Measurements from ENCODE around the gene STIP1. TPM values are rescaled to one million over a fixed set of nuclear protein-coding genes. Genes with fewer than 3 reads are reported as not detected.
A peak's percentile ranks its signal among the peaks of the same experiment; 100 is the strongest.

Gene STIP1
- total and polyA plus RNA-seq, 9 of the 15 experiments (the other 6 are each of a cell fraction or from before 2014, with no cell fraction given), result 58.1 to 465 (median 346) TPM

GRCh38 chr11:64230171-64230984 is 44.4 kb downstream of the STIP1 start, which contains the start of gene DNAJC4 (continued):
- TF ChIP-seq VEZF1 (CRISPR knock-in tag; IDR thresholded peaks at IDR 0.05), result peak; percentile 56
- TF ChIP-seq ZNF224 (CRISPR knock-in tag; IDR thresholded peaks at IDR 0.05), result no peak
- no peak for TF ChIP-seq ZNF668 (CRISPR knock-in tag; IDR thresholded peaks at IDR 0.05)
- TF ChIP-seq MAFK (IDR thresholded peaks at IDR 0.05; ENCODE audit: low read length), result no peak
- peak; percentile 72 for TF ChIP-seq CXXC5 (CRISPR knock-in tag; IDR thresholded peaks at IDR 0.05)
- TF ChIP-seq PHB (CRISPR knock-in tag; IDR thresholded peaks at IDR 0.05), result peak; percentile 76; the same call in 1 of the 2 replicates
- peak; percentile 73 for TF ChIP-seq SUPT5H (IDR thresholded peaks at IDR 0.05)
- no peak for TF ChIP-seq FUS (optimal IDR thresholded peaks at IDR 0.05; ENCODE audit: low read depth, low read length)
- TF ChIP-seq DEAF1 (CRISPR knock-in tag; IDR thresholded peaks at IDR 0.05), result no peak
- TF ChIP-seq PYGO2 (tag; IDR thresholded peaks at IDR 0.05), result no peak
- no peak for TF ChIP-seq HBP1 (CRISPR knock-in tag; IDR thresholded peaks at IDR 0.05)
- TF ChIP-seq GTF2B (IDR thresholded peaks at IDR 0.05; ENCODE audit: extremely low read depth, insufficient read length), result no peak
- TF ChIP-seq ZNF695 (CRISPR knock-in tag; IDR thresholded peaks at IDR 0.05), result no peak
- TF ChIP-seq HIVEP1 (CRISPR knock-in tag; IDR thresholded peaks at IDR 0.05), result no peak
- peak; percentile 48 for TF ChIP-seq E2F8 (IDR thresholded peaks at IDR 0.05; ENCODE audit: low read depth, partially characterized antibody)
- TF ChIP-seq LCOR (CRISPR knock-in tag; IDR thresholded peaks at IDR 0.05), result peak; percentile 56; the same call in 1 of the 2 replicates
- TF ChIP-seq BCOR (IDR thresholded peaks at IDR 0.05), result no peak; the same call in 1 of the 2 replicates
- 0 out of 2 replicates have a peak, but pooled peaks have one; percentile 17 for TF ChIP-seq L3MBTL2 (IDR thresholded peaks at IDR 0.05)
- no peak for TF ChIP-seq NFXL1 (CRISPR knock-in tag; IDR thresholded peaks at IDR 0.05)
- peak; percentile 68 for TF ChIP-seq MYNN (IDR thresholded peaks at IDR 0.05)
- TF ChIP-seq MYNN (CRISPR knock-in tag; IDR thresholded peaks at IDR 0.05), result no peak
- TF ChIP-seq PHF21A (IDR thresholded peaks at IDR 0.05; ENCODE audit: borderline replicate concordance, low read depth), result 0 out of 2 replicates have a peak, but pooled peaks have one; percentile 27
